B cell (primary cell): ENCODE data around the gene AKAP11. TPM values are rescaled to one million over a fixed set of nuclear protein-coding genes. Genes with fewer than 3 reads are reported as not detected.

Experiments used
- ATAC-seq: fragments of 200-7000 bp; cut with Tn5 transposase; one replicate; pipeline ENCODE4 v1.10.0; 2021; ENCODE audit warnings: low read depth, mild to moderate bottlenecking, moderate number of reproducible peaks, moderate library complexity
- CTCF ChIA-PET: fragments of 350-600 bp; sonication (Branson Sonifier 250); formaldehyde crosslinking; loops from one replicate; lab custom pipeline; 2021; ENCODE audit warnings: antibody characterized with exemption, inconsistent platforms; lab: Charles Lee
- POLR2A ChIA-PET: fragments of 350-600 bp; sonication (Branson Sonifier 250); formaldehyde crosslinking; loops from one replicate; lab custom pipeline; 2021; ENCODE audit warnings: antibody characterized with exemption; lab: Charles Lee
- DNase-seq: peaks from one replicate; pipeline ENCODE4 v3.0.0; 2013
- H2AFZ ChIP-seq: 2 replicates; pipeline ENCODE4 v1.6.1; 2012; ENCODE audit warnings: mild to moderate bottlenecking, low read depth, low read length; ENCODE audit not compliant: insufficient read depth, poor library complexity, severe bottlenecking
- H3K27ac ChIP-seq, 2 donors: 1 replicate in 1 of 2; 2 replicates in 1 of 2; pipeline ENCODE4 v1.5.1; 2012 to 2013; ENCODE audit warnings: low read length in 2 of 2, mild to moderate bottlenecking in 2 of 2, moderate library complexity in 1 of 2
- H3K27me3 ChIP-seq, 4 experiments: fragments of 200-600 bp in 1 of 4; sonication (generic) in 1 of 4; replicated peaks in 1 of 4; 1 replicate in 2 of 4; 2 replicates in 2 of 4; pipeline versions ENCODE4 v1.6.1 to v1.7.0; 2013 to 2016; ENCODE audit warnings: low read length in 3 of 4, mild to moderate bottlenecking in 2 of 4, mixed read lengths in 1 of 4, moderate library complexity in 1 of 4; ENCODE audit not compliant: insufficient read depth in 4 of 4, control insufficient read depth in 3 of 4; ENCODE audit errors: control extremely low read depth in 1 of 4
- H3K36me3 ChIP-seq, 2 experiments: replicated peaks in 1 of 2; 1 replicate in 1 of 2; 2 replicates in 1 of 2; pipeline versions ENCODE4 v1.6.1 to v1.7.1; 2013; ENCODE audit warnings: low read length in 1 of 2; ENCODE audit not compliant: insufficient read depth in 2 of 2, control insufficient read depth in 1 of 2; ENCODE audit errors: control extremely low read depth in 1 of 2, extremely low read depth in 1 of 2
- H3K4me1 ChIP-seq, 2 donors: fragments of 200-600 bp in 1 of 2; sonication (generic) in 1 of 2; 1 replicate in 1 of 2; 2 replicates in 1 of 2; pipeline versions ENCODE4 v1.5.1 to v1.6.1; 2013 to 2017; ENCODE audit warnings: low read length in 2 of 2; ENCODE audit not compliant: control insufficient read depth in 2 of 2, insufficient read depth in 2 of 2
- H3K4me2 ChIP-seq: replicated peaks from 2 replicates; pipeline ENCODE3; 2012; ENCODE audit warnings: mild to moderate bottlenecking, low read depth, low read length; ENCODE audit not compliant: poor library complexity, severe bottlenecking
- H3K4me3 ChIP-seq, 5 experiments: fragments of 200-600 bp in 1 of 5; sonication (generic) in 1 of 5; 1 replicate in 3 of 5; 2 replicates in 2 of 5; pipeline versions ENCODE4 v1.5.1 to v1.7.0; 2011 to 2016; ENCODE audit warnings: low read length in 4 of 5, mild to moderate bottlenecking in 4 of 5, low read depth in 2 of 5, control low read depth in 1 of 5, moderate library complexity in 1 of 5; ENCODE audit not compliant: insufficient read depth in 1 of 5; ENCODE audit errors: control extremely low read depth in 1 of 5, extremely low read depth in 1 of 5
- H3K79me2 ChIP-seq: fragments of 200-600 bp; sonication (generic); one replicate; pipeline ENCODE4 v1.6.0; 2016; ENCODE audit warnings: low read length; ENCODE audit not compliant: control insufficient read depth, insufficient read depth
- H3K9ac ChIP-seq: fragments of 200-600 bp; sonication (generic); 2 replicates; pipeline ENCODE4 v1.6.1; 2017; ENCODE audit warnings: mild to moderate bottlenecking, low read length, moderate library complexity
- H3K9me3 ChIP-seq, 3 donors: one replicate each; pipeline versions ENCODE4 v1.6.1 to v1.7.1; 2013; ENCODE audit warnings: low read length in 2 of 3; ENCODE audit not compliant: control insufficient read depth in 2 of 3, insufficient read depth in 1 of 3; ENCODE audit errors: control extremely low read depth in 1 of 3
- H4K20me1 ChIP-seq: 2 replicates; pipeline ENCODE4 v1.6.0; 2012; ENCODE audit warnings: mild to moderate bottlenecking, low read length; ENCODE audit not compliant: insufficient read depth, control insufficient read depth, poor library complexity, severe bottlenecking
- H3K27ac Mint-ChIP-seq: one replicate; pipeline ENCODE4 v1.8.0; 2021; ENCODE audit warnings: mixed read lengths
- H3K27me3 Mint-ChIP-seq: one replicate; pipeline ENCODE4 v1.8.0; 2021; ENCODE audit warnings: mixed read lengths
- H3K4me1 Mint-ChIP-seq: one replicate; pipeline ENCODE4 v1.8.0; 2021; ENCODE audit warnings: mixed read lengths
- H3K4me3 Mint-ChIP-seq: one replicate; pipeline ENCODE4 v1.8.0; 2021; ENCODE audit warnings: mixed read lengths
- H3K9me3 Mint-ChIP-seq: one replicate; pipeline ENCODE4 v1.8.0; 2022; ENCODE audit warnings: mixed read lengths; ENCODE audit not compliant: insufficient read depth
- CTCF ChIP-seq: fragments of 200-600 bp; IDR thresholded peaks from one replicate; pipeline ENCODE4 v1.8.0; 2022; ENCODE audit warnings: antibody characterized with exemption, mild to moderate bottlenecking
- EZH2 ChIP-seq: IDR thresholded peaks from 2 replicates; pipeline ENCODE4 v1.6.1; 2012; ENCODE audit warnings: borderline replicate concordance, low read depth, mild to moderate bottlenecking, moderate library complexity, low read length; ENCODE audit not compliant: insufficient read depth, poor library complexity, severe bottlenecking
- WGBS: methylation state at CpG from one replicate; pipeline ENCODE4 v1.1.5; 2013; ENCODE audit warnings: missing lambda C conversion rate; ENCODE audit not compliant: insufficient coverage; 5-methylcytosine and 5-hydroxymethylcytosine counted together
- intact Hi-C: fragments of 100-400 bp; cut with micrococcal nuclease; formaldehyde crosslinking; loops from one replicate; pipeline ENCODE4 v1.10.0; 2022
- polyA plus RNA-seq: library from polyadenylated mRNA; depleted of rRNA; stranded (reverse); fragments of >200 nt; gene quantifications from 2 replicates; pipeline ENCODE4 v1.2.3, GENCODE V29; 2012
- total RNA-seq, 2 donors: library from RNA; stranded (reverse); fragments of 120-200 nt in 1 of 2; gene quantifications; 1 replicate in 1 of 2; 2 replicates in 1 of 2; pipeline versions ENCODE4 v1.2.3 to v1.2.4, GENCODE V29; 2013 to 2022

The AKAP11 gene
- total and polyA plus RNA-seq, 2 donors (not counting 1 experiment from before 2014, with no cell fraction given): 10.2 to 42.9 TPM

- H3K36me3 ChIP-seq: no peaks in the 10 kb centered on the region
- no peak for ATAC-seq
- TF ChIP-seq EZH2 (no peak), CTCF (no peak)
- intact Hi-C loops: no loop called here
- H3K9ac ChIP-seq: no peak overlapping the region
- Mint-ChIP-seq H3K27me3 (peaks cover 4% of the 10 kb centered on the region), H3K4me3 (no peak overlapping the region), H3K27ac (no peak overlapping the region), H3K4me1 (no peaks in the 10 kb centered on the region), H3K9me3 (no peaks in the 10 kb centered on the region)
- H3K4me1 ChIP-seq: no peaks in the 10 kb centered on the region
- CTCF ChIA-PET: no interaction called here
- H3K79me2 ChIP-seq: no peaks in the 10 kb centered on the region
- POLR2A ChIA-PET: no interaction called here
- H3K9me3 ChIP-seq: no peaks in the 10 kb centered on the region
- H3K4me3 ChIP-seq: no peak overlapping the region
- H2AFZ ChIP-seq: no peak overlapping the region
- no CpG with 5 or more reads among the region's 1 CpG for WGBS
- DNase-seq: no peak
- no peak overlapping the region for H3K27ac ChIP-seq
- no peaks in the 10 kb centered on the region for H3K27me3 ChIP-seq
- H3K4me2 ChIP-seq: no peak overlapping the region
- no peaks in the 10 kb centered on the region for H4K20me1 ChIP-seq
Measured at GRCh38 chr13:42239161-42239560, 32.8 kb upstream of the AKAP11 start.

DNA sequence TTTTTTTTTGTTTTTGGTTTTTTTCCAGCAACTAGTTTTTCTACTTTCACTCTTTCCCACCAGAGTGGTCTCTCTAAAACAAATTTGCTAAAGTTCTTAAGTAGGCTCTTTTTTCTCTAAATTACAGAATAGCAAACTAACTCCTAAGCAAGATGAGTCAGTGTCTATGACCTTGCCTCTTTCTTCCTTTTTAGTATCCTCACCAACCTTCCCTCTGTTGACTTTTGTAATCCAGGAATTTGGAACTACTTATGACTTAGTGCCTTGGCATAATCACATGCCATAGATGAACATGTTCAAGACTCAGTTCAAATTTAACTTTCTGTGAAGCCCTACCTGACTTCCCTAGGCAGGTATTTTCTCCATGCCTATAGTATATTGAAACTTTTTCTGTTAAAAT is 32.3 kb upstream of the AKAP11 start:
- Mint-ChIP-seq H3K27me3 (peaks cover 4% of the 10 kb centered on the region), H3K4me1 (no peaks in the 10 kb centered on the region), H3K27ac (no peak overlapping the region), H3K9me3 (no peaks in the 10 kb centered on the region), H3K4me3 (no peak overlapping the region)
- no peak overlapping the region for H3K27ac ChIP-seq
- ATAC-seq (no peak), DNase-seq (no peak)
- ChIA-PET POLR2A (no interaction called here), CTCF (no interaction called here)
- H3K4me1 ChIP-seq: no peaks in the 10 kb centered on the region
- no peaks in the 10 kb centered on the region for H3K79me2 ChIP-seq
- H3K9ac ChIP-seq: no peak overlapping the region
- no peaks in the 10 kb centered on the region for H3K36me3 ChIP-seq
- H4K20me1 ChIP-seq: no peaks in the 10 kb centered on the region
- no peaks in the 10 kb centered on the region for H3K9me3 ChIP-seq
- H3K4me3 ChIP-seq: no peak overlapping the region
- intact Hi-C loops: no loop called here
- H3K27me3 ChIP-seq: no peaks in the 10 kb centered on the region
- no peak for TF ChIP-seq EZH2
- TF ChIP-seq CTCF: no peak
- H3K4me2 ChIP-seq: no peak overlapping the region
- H2AFZ ChIP-seq: no peak overlapping the region
